Measurements from ENCODE around the gene SLFN14. TPM values are rescaled to one million over a fixed set of nuclear protein-coding genes. Genes with fewer than 3 reads are reported as not detected.
A peak's percentile ranks its signal among the peaks of the same experiment; 100 is the strongest.
"Not testable (repeated sequence)": the region's sequence is repeated elsewhere in the genome, so short reads cannot be mapped to it uniquely, and the experiment has no call there.

Gene SLFN14
- total RNA-seq, 1 donor from 2014 or later = 0.05 TPM

DNA sequence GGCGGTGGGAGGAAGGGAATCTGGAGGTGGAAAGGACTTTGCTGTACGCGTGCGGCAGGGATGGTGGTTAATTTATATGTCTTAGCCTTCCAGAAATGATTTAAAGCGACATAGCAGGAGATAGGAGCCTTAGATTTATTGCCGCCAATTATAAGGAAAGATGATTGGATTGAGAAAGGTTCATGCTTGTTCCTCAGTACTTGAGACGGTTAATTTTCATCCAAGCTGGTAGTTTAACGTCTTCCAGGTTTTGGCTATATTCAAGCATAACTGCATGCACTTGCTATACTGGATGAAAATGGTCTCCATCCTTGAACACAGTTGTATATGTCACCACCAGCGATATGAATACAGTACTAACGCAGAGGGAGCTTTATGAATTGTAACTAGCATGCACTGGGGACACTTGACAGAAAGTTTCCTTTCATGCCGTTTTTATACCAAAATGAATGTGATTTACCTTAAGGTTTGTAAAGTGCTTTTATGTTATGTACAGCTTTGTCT, 18.4 kb upstream of the SLFN14 start:
- peaks cover 2% of the 10 kb centered on the region for H3K27me3 Mint-ChIP-seq (ENCODE audit: insufficient read depth)
- H3K27ac Mint-ChIP-seq = peak overlapping the region; percentile 99
- no peak for DNase-seq (ENCODE audit: low spot score)
- H3K9me3 Mint-ChIP-seq = no peaks in the 10 kb centered on the region
- H3K36me3 Mint-ChIP-seq (ENCODE audit: low read depth) = peaks cover 12% of the 10 kb centered on the region
- peak overlapping the region; percentile 100 for H3K4me3 Mint-ChIP-seq
- H3K4me1 Mint-ChIP-seq (ENCODE audit: low read depth) = peaks cover 36% of the 10 kb centered on the region
- intact Hi-C loops (cut with micrococcal nuclease) = loop anchor here (1.0 to 5.0 kb wide), 5 partner anchors 8 to 437 kb away; partner anchors contain the start of genes AP2B1, NLE1, SLFN12L and SLFN5

DNA sequence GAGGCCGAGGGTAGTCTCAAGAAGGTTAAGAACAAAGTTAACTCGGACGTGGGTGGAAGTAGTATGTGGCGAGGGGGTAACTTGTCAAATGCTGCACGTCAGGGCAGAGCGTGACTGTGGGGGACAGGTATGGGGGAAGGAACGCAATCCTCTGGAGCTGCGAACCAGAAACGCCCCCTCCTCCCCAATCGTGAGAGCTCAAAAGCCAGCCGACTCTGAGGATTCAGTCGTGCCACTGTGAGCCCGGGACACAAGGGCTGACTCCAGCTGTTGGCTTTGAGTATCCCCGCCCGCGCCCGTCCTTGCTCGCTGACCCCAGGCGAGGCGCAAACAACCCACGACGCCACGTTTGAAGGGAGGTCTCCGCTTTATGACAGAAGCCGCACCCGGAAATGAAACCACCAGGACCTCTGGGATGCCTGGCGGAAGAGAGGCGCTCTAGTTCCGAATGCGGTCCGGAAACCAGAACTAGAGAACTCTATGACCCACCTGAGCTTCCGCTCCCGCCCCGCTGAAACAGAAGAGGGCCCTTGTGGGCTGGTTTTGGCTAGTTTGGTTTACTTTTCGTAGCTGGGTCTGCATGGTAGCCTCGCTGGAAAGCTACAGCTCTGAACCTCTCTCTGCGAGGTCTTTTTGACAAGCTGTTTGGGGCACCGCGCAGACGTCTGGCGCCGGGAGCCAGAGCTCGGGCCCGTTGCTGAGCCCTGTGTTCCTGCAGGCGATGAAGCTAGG, 17.7 kb upstream of the SLFN14 start, which contains the start of gene PEX12:
Gene PEX12 (minus strand): TSS at position 375 of the 732 bp plus-strand sequence. CDS start 550 bp downstream, outside the sequence.
- Mint-ChIP-seq H3K4me1 (ENCODE audit: low read depth) (peaks cover 36% of the 10 kb centered on the region), H3K9me3 (no peaks in the 10 kb centered on the region), H3K27ac (peak within 1 kb of the TSS; percentile 99), H3K27me3 (ENCODE audit: insufficient read depth) (peaks cover 2% of the 10 kb centered on the region), H3K4me3 (peak within 1 kb of the TSS; percentile 100), H3K36me3 (ENCODE audit: low read depth) (peaks cover 12% of the 10 kb centered on the region)
- peak; percentile 82 for DNase-seq (ENCODE audit: low spot score)
- intact Hi-C loops (cut with micrococcal nuclease) = loop anchor here (1.0 to 5.0 kb wide), 5 partner anchors 9 to 436 kb away; partner anchors contain the start of genes AP2B1, NLE1, SLFN12L and SLFN5

DNA sequence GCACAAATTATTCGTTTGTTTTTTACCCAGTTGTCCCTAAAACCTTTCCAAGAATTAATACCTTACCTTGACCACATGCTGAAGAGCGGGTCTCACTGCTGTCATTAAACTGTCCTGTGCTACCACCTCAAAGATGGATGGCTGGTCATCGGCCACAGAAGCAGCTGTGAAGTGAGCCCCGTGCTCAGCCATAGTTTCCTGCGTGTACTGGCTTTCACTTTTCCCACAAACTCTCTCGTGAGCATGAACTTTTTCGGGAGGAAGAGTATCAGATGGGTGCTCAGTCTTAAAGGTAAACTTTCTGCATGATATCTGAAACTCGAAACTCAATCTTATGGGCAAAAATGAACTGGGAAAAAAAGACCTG, 17.2 kb upstream of the SLFN14 start:
- DNase-seq (ENCODE audit: low spot score) = no peak
- H3K4me1 Mint-ChIP-seq (ENCODE audit: low read depth) = peaks cover 36% of the 10 kb centered on the region
- H3K27me3 Mint-ChIP-seq (ENCODE audit: insufficient read depth) = peaks cover 2% of the 10 kb centered on the region
- H3K9me3 Mint-ChIP-seq = no peaks in the 10 kb centered on the region
- H3K36me3 Mint-ChIP-seq (ENCODE audit: low read depth) = peaks cover 12% of the 10 kb centered on the region
- peak overlapping the region; percentile 100 for H3K4me3 Mint-ChIP-seq
- intact Hi-C loops (cut with micrococcal nuclease) = loop anchor here (1.0 to 5.0 kb wide), 5 partner anchors 9 to 436 kb away; partner anchors contain the start of genes AP2B1, NLE1, SLFN12L and SLFN5
- H3K27ac Mint-ChIP-seq = peak overlapping the region; percentile 99

DNA sequence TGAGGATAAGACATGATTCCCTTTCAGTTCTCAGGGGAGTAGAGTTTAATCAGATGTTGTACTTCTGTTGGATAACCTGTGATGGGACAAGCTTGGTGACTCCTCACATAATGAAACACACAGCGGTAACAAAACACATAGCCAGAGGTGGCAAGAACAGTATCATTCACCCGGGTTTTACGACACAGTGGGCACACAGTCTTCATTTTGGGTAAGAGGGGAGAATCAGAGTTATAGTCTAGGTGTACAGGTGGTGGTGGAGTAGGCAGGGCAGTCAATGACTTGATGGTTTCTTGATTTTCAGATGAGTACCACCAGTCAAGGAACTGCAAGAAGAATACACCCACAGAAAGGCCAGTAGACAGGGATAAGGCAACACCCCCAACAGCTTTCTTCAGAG, 15.1 kb upstream of the SLFN14 start:
- no peak for DNase-seq (ENCODE audit: low spot score)
- H3K4me3 Mint-ChIP-seq = no peak overlapping the region
- no peaks in the 10 kb centered on the region for H3K27me3 Mint-ChIP-seq (ENCODE audit: insufficient read depth)
- H3K4me1 Mint-ChIP-seq (ENCODE audit: low read depth) = peaks cover 36% of the 10 kb centered on the region
- no peak overlapping the region for H3K27ac Mint-ChIP-seq
- intact Hi-C loops (cut with micrococcal nuclease) = loop anchor here (5.0 kb wide), 1 partner anchor 433 kb away; the partner anchor contains the start of gene NLE1
- no peaks in the 10 kb centered on the region for H3K9me3 Mint-ChIP-seq
- peaks cover 12% of the 10 kb centered on the region for H3K36me3 Mint-ChIP-seq (ENCODE audit: low read depth)

DNA sequence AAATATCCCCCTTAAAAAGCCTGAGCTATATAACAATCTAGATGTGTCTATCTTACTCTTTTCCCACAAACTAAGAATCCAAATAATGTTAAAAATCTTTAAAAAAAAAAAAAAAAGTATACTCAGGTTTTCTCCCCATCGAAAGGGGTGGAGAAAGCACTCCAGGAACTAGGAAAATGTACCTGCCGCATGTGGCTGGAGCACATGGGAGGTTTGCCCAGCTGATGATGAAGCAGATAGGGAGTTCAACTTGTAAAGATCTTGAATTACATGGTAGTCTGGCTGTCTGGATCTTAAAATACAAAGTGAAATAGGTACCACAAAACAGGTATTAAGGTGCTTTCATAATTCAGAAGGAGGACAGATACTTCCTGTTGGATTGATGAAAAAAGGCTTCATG, 8.8 kb upstream of the SLFN14 start:
- H3K4me1 Mint-ChIP-seq (ENCODE audit: low read depth) = peaks cover 28% of the 10 kb centered on the region
- H3K9me3 Mint-ChIP-seq = no peaks in the 10 kb centered on the region
- peaks cover 7% of the 10 kb centered on the region for H3K36me3 Mint-ChIP-seq (ENCODE audit: low read depth)
- H3K27ac Mint-ChIP-seq = peak overlapping the region; percentile 69
- no peak for DNase-seq (ENCODE audit: low spot score)
- intact Hi-C loops (cut with micrococcal nuclease) = no loop called here
- H3K27me3 Mint-ChIP-seq (ENCODE audit: insufficient read depth) = peaks cover 4% of the 10 kb centered on the region
- peak overlapping the region; percentile 85 for H3K4me3 Mint-ChIP-seq

DNA sequence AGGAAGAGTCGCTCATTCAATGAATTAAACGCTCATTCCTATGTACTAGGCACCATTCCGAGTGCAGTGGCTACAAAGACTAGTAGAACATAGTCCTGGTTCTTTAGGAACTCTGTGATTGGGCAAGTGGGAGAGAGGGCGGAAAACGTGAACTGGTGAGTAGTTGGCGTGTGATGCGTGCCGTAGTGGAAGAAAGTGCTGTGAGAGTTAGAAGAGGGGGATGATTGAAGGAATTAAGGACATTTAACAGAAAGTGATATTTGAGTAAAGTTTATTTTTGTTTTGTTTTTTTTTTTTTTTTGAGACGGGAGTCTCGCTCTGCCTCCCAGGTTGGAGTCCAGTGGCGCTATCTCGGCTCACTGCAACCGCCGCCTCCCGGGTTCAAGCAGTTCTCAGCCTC, 7.9 kb upstream of the SLFN14 start:
- Mint-ChIP-seq H3K4me1 (ENCODE audit: low read depth) (peaks cover 28% of the 10 kb centered on the region), H3K27ac (peak overlapping the region; percentile 79), H3K4me3 (peak overlapping the region; percentile 85), H3K27me3 (ENCODE audit: insufficient read depth) (peaks cover 8% of the 10 kb centered on the region), H3K36me3 (ENCODE audit: low read depth) (peaks cover 7% of the 10 kb centered on the region), H3K9me3 (no peaks in the 10 kb centered on the region)
- no peak for DNase-seq (ENCODE audit: low spot score)
- intact Hi-C loops (cut with micrococcal nuclease) = loop anchor here (1.0 kb wide), 3 partner anchors 10 to 31 kb away; partner anchors contain the start of genes AP2B1, PEX12 and SLFN12L

DNA sequence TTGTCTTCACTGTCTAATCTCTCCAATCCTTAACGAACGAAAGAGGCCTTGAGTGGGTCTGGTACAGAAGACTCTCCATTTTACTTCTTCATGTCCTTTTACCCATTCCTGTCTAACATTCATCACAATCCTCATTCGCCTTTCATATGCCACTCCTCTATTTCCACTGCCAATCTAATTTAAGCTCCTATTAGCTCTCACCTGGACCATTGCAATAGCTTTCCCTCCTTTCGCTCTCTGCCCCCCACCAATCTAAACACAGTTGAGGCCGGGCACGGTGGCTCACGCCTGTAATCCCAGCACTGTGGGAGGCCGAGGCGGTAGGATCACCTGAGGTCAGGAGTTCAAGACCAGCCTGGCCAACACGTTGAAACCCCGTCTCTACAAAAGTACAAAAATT, 6.3 kb upstream of the SLFN14 start:
- Mint-ChIP-seq H3K9me3 (no peaks in the 10 kb centered on the region), H3K36me3 (ENCODE audit: low read depth) (peaks cover 7% of the 10 kb centered on the region), H3K27ac (no peak overlapping the region), H3K27me3 (ENCODE audit: insufficient read depth) (peaks cover 8% of the 10 kb centered on the region), H3K4me3 (peak overlapping the region; percentile 85), H3K4me1 (ENCODE audit: low read depth) (peaks cover 28% of the 10 kb centered on the region)
- intact Hi-C loops (cut with micrococcal nuclease) = no loop called here
- DNase-seq (ENCODE audit: low spot score) = no peak

DNA sequence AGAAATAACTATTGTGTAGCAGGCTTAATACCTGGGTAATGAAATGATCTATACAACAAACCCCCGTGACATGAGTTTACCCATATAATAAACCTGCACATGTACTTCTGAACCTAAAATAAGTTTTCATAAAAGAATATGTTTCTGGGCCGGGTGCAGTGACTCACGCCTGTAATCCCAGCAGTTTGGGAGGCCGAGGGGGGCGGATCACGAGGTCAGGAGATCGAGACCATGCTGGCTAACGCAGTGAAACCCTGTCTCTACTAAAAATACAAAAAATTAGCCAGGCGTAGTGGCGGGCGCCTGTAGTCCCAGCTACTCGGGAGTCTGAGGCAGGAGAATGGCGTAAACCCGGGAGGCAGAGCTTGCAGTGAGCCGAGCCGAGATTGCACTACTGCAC, 2.6 kb upstream of the SLFN14 start:
- H3K4me3 Mint-ChIP-seq; H3K9me3 Mint-ChIP-seq; H3K27ac Mint-ChIP-seq; DNase-seq (ENCODE audit: low spot score); H3K36me3 Mint-ChIP-seq (ENCODE audit: low read depth); intact Hi-C loops (cut with micrococcal nuclease); H3K4me1 Mint-ChIP-seq (ENCODE audit: low read depth): not testable (repeated sequence)
- H3K27me3 Mint-ChIP-seq (ENCODE audit: insufficient read depth) = peaks cover 19% of the 10 kb centered on the region

DNA sequence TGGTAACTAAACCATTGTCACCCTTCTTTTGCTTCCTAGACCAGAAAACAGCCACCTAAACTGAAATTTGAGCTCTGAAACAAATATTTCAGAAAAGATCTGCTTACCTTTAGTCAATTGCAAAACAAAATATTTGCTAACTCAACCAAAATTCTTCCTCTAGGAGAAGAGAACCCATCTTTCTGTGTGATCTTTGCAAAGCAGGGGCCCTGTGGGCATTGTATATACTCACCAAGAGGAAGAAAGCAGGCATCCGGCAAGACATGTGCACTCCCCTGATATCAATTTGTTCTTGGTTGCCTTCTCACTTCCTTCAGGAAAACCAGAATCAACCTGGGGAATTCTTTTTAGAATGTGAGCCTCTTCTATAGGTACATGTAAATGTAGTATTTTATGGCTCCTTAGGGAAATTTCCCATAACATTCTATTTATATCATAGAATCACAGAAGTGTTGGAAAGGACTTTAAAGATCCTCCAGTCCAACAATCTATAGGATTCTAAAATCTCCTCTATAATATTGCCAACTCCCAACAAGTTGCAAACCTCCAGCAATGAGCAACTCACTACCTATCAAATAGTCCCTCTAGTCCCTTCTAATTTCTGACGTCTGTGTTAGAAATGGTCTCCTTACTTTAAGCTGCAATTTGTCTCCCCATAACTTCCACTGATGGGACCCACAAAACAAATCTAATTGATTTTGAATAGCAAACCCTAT, 966 bp downstream of the SLFN14 start:
- Mint-ChIP-seq H3K4me3 (no peak overlapping the region), H3K4me1 (ENCODE audit: low read depth) (peaks cover 4% of the 10 kb centered on the region), H3K27ac (no peak overlapping the region), H3K9me3 (no peaks in the 10 kb centered on the region), H3K36me3 (ENCODE audit: low read depth) (no peaks in the 10 kb centered on the region), H3K27me3 (ENCODE audit: insufficient read depth) (peaks cover 14% of the 10 kb centered on the region)
- intact Hi-C loops (cut with micrococcal nuclease) = no loop called here
- DNase-seq (ENCODE audit: low spot score) = no peak

DNA sequence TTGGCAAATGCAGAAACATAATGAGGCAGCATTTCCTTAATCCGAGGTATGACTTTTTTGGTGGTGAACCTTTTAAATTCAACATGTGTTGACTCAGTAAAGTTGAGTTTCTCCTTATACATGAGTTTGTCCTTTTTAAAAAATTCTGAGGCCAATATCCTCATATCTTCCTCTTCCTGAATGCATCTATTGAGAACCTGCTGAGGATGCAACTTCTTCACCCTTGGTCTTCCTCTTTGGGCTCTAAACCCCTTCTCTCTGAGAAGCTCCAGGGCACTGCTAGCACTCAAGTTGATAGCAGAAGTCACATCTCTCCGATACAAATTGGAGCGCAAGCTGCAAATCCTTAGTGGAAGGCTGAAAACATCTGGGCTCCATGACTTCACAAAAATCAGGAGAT, 3.3 kb downstream of the SLFN14 start:
- no peak overlapping the region for H3K4me3 Mint-ChIP-seq
- intact Hi-C loops (cut with micrococcal nuclease) = no loop called here

DNA sequence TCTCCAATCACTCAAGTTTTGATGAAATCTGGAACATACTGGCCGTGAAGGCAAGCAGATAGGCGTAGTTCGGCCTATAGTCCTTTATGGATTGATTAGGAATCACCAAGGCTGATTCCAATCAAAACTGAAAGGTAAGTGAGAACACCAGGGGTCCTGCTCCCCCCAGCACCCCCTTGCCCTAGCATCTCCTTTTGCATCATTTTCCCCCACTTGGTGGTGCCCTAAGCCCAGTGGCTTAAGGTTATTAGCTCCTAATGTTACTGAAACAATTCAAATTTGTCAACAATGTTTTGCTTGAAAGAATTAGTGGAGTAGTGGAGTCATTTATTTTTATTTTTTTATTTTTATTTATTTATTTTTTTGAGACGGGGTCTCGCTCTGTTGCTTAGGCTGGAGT, 4.9 kb downstream of the SLFN14 start:
- no peak overlapping the region for H3K4me3 Mint-ChIP-seq
- intact Hi-C loops (cut with micrococcal nuclease) = no loop called here
- DNase-seq (ENCODE audit: low spot score) = no peak
- no peak overlapping the region for H3K27ac Mint-ChIP-seq
- no peaks in the 10 kb centered on the region for H3K9me3 Mint-ChIP-seq
- H3K36me3 Mint-ChIP-seq (ENCODE audit: low read depth) = no peaks in the 10 kb centered on the region
- H3K4me1 Mint-ChIP-seq (ENCODE audit: low read depth) = peaks cover 1% of the 10 kb centered on the region
- H3K27me3 Mint-ChIP-seq (ENCODE audit: insufficient read depth) = peaks cover 19% of the 10 kb centered on the region

More for the DNA sequence above, 3.3 kb downstream of the SLFN14 start:
- H3K9me3 Mint-ChIP-seq = no peaks in the 10 kb centered on the region
- peaks cover 18% of the 10 kb centered on the region for H3K27me3 Mint-ChIP-seq (ENCODE audit: insufficient read depth)
- DNase-seq (ENCODE audit: low spot score) = no peak
- H3K36me3 Mint-ChIP-seq (ENCODE audit: low read depth) = no peaks in the 10 kb centered on the region
- H3K27ac Mint-ChIP-seq = no peak overlapping the region
- peaks cover 4% of the 10 kb centered on the region for H3K4me1 Mint-ChIP-seq (ENCODE audit: low read depth)

DNA sequence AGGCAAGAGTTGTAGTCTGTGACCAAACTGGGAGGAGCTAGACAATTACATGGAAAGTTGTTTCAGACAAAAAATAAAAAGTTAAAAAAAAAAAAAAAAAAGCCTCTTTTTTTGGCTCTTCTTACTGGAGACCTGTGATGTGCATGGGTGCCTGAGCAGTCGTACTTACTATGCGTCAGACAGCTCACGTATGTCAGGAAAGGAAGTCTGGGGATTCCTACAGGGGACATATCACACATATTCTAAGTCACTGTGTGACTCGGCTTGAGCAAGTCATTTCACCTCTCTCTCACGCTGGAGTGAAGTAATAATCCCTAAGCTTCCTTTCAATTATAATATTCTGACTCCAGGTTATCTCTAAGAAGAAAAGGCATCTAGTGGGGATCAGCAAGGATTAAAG, 6.0 kb downstream of the SLFN14 start:
- no peak for DNase-seq (ENCODE audit: low spot score)
- intact Hi-C loops (cut with micrococcal nuclease) = no loop called here

DNA sequence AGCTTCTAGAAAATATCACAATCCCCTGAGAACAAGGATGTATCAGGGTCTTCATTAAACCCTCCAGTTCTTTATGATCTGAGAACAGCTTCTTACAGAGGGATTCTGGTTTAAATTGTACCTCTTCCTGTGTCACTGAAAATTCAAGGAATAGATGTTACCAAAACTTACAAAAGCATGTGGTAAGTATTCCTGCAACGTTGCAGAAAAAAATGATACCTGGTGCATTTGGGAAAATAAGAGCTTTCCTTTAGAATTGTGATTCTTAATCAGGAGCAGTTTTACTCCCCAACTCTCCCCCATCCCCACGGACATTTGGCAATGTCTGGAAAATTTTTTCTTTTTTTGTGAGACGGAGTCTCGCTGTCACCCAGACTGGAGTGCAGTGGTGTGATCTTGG, 7.3 kb downstream of the SLFN14 start:
- Mint-ChIP-seq H3K9me3 (no peaks in the 10 kb centered on the region), H3K4me1 (ENCODE audit: low read depth) (peaks cover 17% of the 10 kb centered on the region), H3K27ac (no peak overlapping the region), H3K4me3 (no peak overlapping the region), H3K36me3 (ENCODE audit: low read depth) (no peaks in the 10 kb centered on the region), H3K27me3 (ENCODE audit: insufficient read depth) (peaks cover 14% of the 10 kb centered on the region)
- DNase-seq (ENCODE audit: low spot score) = no peak
- intact Hi-C loops (cut with micrococcal nuclease) = no loop called here

More for the DNA sequence above, 6.0 kb downstream of the SLFN14 start:
- Mint-ChIP-seq H3K4me3 (no peak overlapping the region), H3K36me3 (ENCODE audit: low read depth) (no peaks in the 10 kb centered on the region), H3K4me1 (ENCODE audit: low read depth) (peaks cover 5% of the 10 kb centered on the region), H3K27ac (no peak overlapping the region), H3K9me3 (no peaks in the 10 kb centered on the region), H3K27me3 (ENCODE audit: insufficient read depth) (peaks cover 18% of the 10 kb centered on the region)

Measured in activated T-helper 1 cell treated with anti-CD3 and anti-CD28 coated beads, Interleukin-12 subunit alpha, Interleukin-12 subunit beta, Interleukin-2, Interleukin-4 antibody, amounts not matched to agents 30 ng/mL and 10 ng/mL and 1 ng/mL, durations not matched to agents 14 hours and 24 hours and 36 hours (primary cell).